SK-N-SH treated with all-trans-retinoic acid at 6 μM for 48 hours (cell line): ENCODE results near the gene PFKP.

Experiments
- ATAC-seq: fragments of 200-7000 bp; cut with Tn5 transposase; 3 replicates; pipeline ENCODE4 v1.9.1; 2020; ENCODE audit warnings: mild to moderate bottlenecking, moderate library complexity
- ARNTL ChIP-seq: fragments of 450-650 bp; formaldehyde crosslinking; IDR thresholded peaks from 2 replicates; pipeline ENCODE4 v1.5.0; 2020; ENCODE audit warnings: low read depth, mild to moderate bottlenecking, moderate library complexity, borderline replicate concordance
- BACH2 ChIP-seq: fragments of 250-450 bp; sonication (Bioruptor Pico); IDR thresholded peaks from 2 replicates; pipeline ENCODE4 v1.9.0; 2021; ENCODE audit warnings: mild to moderate bottlenecking, borderline replicate concordance
- CSDC2 ChIP-seq: fragments of 250-450 bp; sonication (Bioruptor Pico); IDR thresholded peaks from 2 replicates; pipeline ENCODE4 v1.5.0; 2020; ENCODE audit warnings: mild to moderate bottlenecking, moderate library complexity
- ESRRG ChIP-seq: fragments of 250-450 bp; sonication (Bioruptor Pico); IDR thresholded peaks from 2 replicates; pipeline ENCODE4 v1.6.1; 2021; ENCODE audit warnings: mild to moderate bottlenecking
- GLIS3 ChIP-seq: fragments of 250-450 bp; sonication (Bioruptor Pico); IDR thresholded peaks from 2 replicates; pipeline ENCODE4 v1.5.0; 2020; ENCODE audit warnings: mild to moderate bottlenecking, moderate library complexity
- ISL1 ChIP-seq: fragments of 250-450 bp; sonication (Bioruptor Pico); IDR thresholded peaks from 2 replicates; pipeline ENCODE4 v2.1.2; 2022; ENCODE audit warnings: mild to moderate bottlenecking, moderate library complexity
- OSR1 ChIP-seq: fragments of 250-450 bp; sonication (Bioruptor Pico); IDR thresholded peaks from 2 replicates; pipeline ENCODE4 v1.8.0; 2022; ENCODE audit warnings: moderate library complexity, mild to moderate bottlenecking, inconsistent platforms
- PPARA ChIP-seq: fragments of 250-450 bp; sonication (Bioruptor Pico); IDR thresholded peaks from 2 replicates; pipeline ENCODE4 v1.5.0; 2020; ENCODE audit warnings: mild to moderate bottlenecking, borderline replicate concordance
- RARB ChIP-seq: fragments of 250-450 bp; sonication (Bioruptor Pico); IDR thresholded peaks from 2 replicates; pipeline ENCODE4 v1.8.0; 2021; ENCODE audit warnings: mild to moderate bottlenecking, moderate library complexity
- SNAI2 ChIP-seq: fragments of 250-450 bp; sonication (Bioruptor Pico); IDR thresholded peaks from 2 replicates; pipeline ENCODE4 v1.5.0; 2020; ENCODE audit warnings: mild to moderate bottlenecking, moderate library complexity
- TCF4 ChIP-seq: fragments of 250-450 bp; sonication (Bioruptor Pico); IDR thresholded peaks from 2 replicates; pipeline ENCODE4 v1.8.0; 2021; ENCODE audit warnings: mild to moderate bottlenecking, moderate library complexity, borderline replicate concordance
- TOX ChIP-seq: fragments of 250-450 bp; sonication (Bioruptor Pico); IDR thresholded peaks from 2 replicates; pipeline ENCODE4 v1.8.0; 2021; ENCODE audit warnings: mild to moderate bottlenecking, moderate library complexity, borderline replicate concordance
- ZC3H10 ChIP-seq: fragments of 250-450 bp; sonication (Bioruptor Pico); IDR thresholded peaks from 2 replicates; pipeline ENCODE4 v1.5.1; 2021; ENCODE audit warnings: mild to moderate bottlenecking, moderate library complexity
- ZFP3 ChIP-seq: fragments of 250-450 bp; sonication (Bioruptor Pico); IDR thresholded peaks from 2 replicates; pipeline ENCODE4 v1.5.0; 2020; ENCODE audit warnings: mild to moderate bottlenecking, moderate library complexity
- ZFP30 ChIP-seq: fragments of 450-650 bp; formaldehyde crosslinking; IDR thresholded peaks from 2 replicates; pipeline ENCODE4 v1.5.0; 2022; ENCODE audit warnings: mild to moderate bottlenecking, moderate library complexity
- ZNF565 ChIP-seq: fragments of 450-650 bp; formaldehyde crosslinking; conservative IDR thresholded peaks from 2 replicates; pipeline ENCODE4 v1.5.0; 2020; ENCODE audit warnings: low read depth, mild to moderate bottlenecking, moderate library complexity
- ZNF70 ChIP-seq: fragments of 450-650 bp; formaldehyde crosslinking; IDR thresholded peaks from 2 replicates; pipeline ENCODE4 v1.5.0; 2020; ENCODE audit warnings: mild to moderate bottlenecking, moderate library complexity
- ZNF8 ChIP-seq: fragments of 450-650 bp; formaldehyde crosslinking; IDR thresholded peaks from 2 replicates; pipeline ENCODE4 v1.5.0; 2020; ENCODE audit warnings: mild to moderate bottlenecking, moderate library complexity
- TF ChIP-seq, protein P1 (sequence below): fragments of 250-450 bp; sonication (Bioruptor Pico); IDR thresholded peaks from 2 replicates; pipeline ENCODE4 v1.8.0; 2021; ENCODE audit warnings: low read depth, mild to moderate bottlenecking, moderate library complexity, borderline replicate concordance
- TF ChIP-seq, protein P2 (sequence below): fragments of 250-450 bp; sonication (Bioruptor Pico); IDR thresholded peaks from 2 replicates; pipeline ENCODE4 v1.5.1; 2020; ENCODE audit warnings: low read depth, mild to moderate bottlenecking, moderate library complexity
- TF ChIP-seq, protein P3 (sequence below): fragments of 250-450 bp; sonication (Bioruptor Pico); IDR thresholded peaks from 2 replicates; pipeline ENCODE4 v1.5.0; 2020; ENCODE audit warnings: mild to moderate bottlenecking, moderate library complexity
- TF ChIP-seq, protein P4 (sequence below): fragments of 250-450 bp; sonication (Bioruptor Pico); IDR thresholded peaks from 2 replicates; pipeline ENCODE4 v1.5.1; 2021; ENCODE audit warnings: mild to moderate bottlenecking, moderate library complexity

Gene PFKP

DNA sequence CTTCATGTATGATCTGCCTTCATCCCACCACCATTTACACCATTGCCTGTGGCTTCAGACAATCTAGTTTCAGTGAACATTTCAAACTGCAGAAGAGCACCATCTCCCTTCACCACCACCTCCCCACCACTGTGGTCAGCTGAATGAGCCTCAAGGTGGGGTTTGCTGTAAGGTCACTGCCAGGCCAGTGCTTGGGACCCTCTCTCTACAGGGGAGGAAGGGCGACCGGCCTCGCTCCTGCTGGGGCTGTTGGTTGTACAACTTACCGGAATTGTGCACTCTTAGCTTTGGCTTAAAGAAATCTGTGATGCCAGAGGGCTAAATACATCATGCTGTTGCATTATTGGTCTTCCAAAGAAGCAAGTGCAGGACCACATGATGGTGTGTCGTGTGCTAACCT is 26.6 kb downstream of the PFKP start:
- TF ChIP-seq ESRRG (CRISPR knock-in tag) (no peak), OSR1 (CRISPR knock-in tag) (no peak), CSDC2 (CRISPR knock-in tag) (no peak), SNAI2 (CRISPR knock-in tag) (no peak), ZC3H10 (CRISPR knock-in tag) (no peak), RARB (CRISPR knock-in tag) (no peak), ZNF8 (CRISPR knock-in tag) (no peak), BACH2 (CRISPR knock-in tag) (no peak), ZFP30 (no peak), ARNTL (no peak), TCF4 (no peak), GLIS3 (CRISPR knock-in tag) (no peak), TOX (CRISPR knock-in tag) (no peak), ISL1 (CRISPR knock-in tag) (no peak), ZNF565 (CRISPR knock-in tag) (no peak), ZNF70 (no peak)
- TF ChIP-seq, protein P1, sequence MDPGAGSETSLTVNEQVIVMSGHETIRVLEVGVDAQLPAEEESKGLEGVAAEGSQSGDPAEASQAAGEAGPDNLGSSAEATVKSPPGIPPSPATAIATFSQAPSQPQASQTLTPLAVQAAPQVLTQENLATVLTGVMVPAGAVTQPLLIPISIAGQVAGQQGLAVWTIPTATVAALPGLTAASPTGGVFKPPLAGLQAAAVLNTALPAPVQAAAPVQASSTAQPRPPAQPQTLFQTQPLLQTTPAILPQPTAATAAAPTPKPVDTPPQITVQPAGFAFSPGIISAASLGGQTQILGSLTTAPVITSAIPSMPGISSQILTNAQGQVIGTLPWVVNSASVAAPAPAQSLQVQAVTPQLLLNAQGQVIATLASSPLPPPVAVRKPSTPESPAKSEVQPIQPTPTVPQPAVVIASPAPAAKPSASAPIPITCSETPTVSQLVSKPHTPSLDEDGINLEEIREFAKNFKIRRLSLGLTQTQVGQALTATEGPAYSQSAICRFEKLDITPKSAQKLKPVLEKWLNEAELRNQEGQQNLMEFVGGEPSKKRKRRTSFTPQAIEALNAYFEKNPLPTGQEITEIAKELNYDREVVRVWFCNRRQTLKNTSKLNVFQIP, result no peak
- TF ChIP-seq, protein P2, sequence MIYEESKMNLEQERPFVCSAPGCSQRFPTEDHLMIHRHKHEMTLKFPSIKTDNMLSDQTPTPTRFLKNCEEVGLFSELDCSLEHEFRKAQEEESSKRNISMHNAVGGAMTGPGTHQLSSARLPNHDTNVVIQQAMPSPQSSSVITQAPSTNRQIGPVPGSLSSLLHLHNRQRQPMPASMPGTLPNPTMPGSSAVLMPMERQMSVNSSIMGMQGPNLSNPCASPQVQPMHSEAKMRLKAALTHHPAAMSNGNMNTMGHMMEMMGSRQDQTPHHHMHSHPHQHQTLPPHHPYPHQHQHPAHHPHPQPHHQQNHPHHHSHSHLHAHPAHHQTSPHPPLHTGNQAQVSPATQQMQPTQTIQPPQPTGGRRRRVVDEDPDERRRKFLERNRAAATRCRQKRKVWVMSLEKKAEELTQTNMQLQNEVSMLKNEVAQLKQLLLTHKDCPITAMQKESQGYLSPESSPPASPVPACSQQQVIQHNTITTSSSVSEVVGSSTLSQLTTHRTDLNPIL, result no peak
- TF ChIP-seq, protein P3, sequence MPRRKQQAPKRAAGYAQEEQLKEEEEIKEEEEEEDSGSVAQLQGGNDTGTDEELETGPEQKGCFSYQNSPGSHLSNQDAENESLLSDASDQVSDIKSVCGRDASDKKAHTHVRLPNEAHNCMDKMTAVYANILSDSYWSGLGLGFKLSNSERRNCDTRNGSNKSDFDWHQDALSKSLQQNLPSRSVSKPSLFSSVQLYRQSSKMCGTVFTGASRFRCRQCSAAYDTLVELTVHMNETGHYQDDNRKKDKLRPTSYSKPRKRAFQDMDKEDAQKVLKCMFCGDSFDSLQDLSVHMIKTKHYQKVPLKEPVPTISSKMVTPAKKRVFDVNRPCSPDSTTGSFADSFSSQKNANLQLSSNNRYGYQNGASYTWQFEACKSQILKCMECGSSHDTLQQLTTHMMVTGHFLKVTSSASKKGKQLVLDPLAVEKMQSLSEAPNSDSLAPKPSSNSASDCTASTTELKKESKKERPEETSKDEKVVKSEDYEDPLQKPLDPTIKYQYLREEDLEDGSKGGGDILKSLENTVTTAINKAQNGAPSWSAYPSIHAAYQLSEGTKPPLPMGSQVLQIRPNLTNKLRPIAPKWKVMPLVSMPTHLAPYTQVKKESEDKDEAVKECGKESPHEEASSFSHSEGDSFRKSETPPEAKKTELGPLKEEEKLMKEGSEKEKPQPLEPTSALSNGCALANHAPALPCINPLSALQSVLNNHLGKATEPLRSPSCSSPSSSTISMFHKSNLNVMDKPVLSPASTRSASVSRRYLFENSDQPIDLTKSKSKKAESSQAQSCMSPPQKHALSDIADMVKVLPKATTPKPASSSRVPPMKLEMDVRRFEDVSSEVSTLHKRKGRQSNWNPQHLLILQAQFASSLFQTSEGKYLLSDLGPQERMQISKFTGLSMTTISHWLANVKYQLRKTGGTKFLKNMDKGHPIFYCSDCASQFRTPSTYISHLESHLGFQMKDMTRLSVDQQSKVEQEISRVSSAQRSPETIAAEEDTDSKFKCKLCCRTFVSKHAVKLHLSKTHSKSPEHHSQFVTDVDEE (CRISPR knock-in tag), result no peak
- TF ChIP-seq, protein P4, sequence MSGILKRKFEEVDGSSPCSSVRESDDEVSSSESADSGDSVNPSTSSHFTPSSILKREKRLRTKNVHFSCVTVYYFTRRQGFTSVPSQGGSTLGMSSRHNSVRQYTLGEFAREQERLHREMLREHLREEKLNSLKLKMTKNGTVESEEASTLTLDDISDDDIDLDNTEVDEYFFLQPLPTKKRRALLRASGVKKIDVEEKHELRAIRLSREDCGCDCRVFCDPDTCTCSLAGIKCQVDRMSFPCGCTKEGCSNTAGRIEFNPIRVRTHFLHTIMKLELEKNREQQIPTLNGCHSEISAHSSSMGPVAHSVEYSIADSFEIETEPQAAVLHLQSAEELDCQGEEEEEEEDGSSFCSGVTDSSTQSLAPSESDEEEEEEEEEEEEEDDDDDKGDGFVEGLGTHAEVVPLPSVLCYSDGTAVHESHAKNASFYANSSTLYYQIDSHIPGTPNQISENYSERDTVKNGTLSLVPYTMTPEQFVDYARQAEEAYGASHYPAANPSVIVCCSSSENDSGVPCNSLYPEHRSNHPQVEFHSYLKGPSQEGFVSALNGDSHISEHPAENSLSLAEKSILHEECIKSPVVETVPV (CRISPR knock-in tag), result no peak
- TF ChIP-seq, all 23 proteins: peak for 0
- ATAC-seq, result no peak

DNA sequence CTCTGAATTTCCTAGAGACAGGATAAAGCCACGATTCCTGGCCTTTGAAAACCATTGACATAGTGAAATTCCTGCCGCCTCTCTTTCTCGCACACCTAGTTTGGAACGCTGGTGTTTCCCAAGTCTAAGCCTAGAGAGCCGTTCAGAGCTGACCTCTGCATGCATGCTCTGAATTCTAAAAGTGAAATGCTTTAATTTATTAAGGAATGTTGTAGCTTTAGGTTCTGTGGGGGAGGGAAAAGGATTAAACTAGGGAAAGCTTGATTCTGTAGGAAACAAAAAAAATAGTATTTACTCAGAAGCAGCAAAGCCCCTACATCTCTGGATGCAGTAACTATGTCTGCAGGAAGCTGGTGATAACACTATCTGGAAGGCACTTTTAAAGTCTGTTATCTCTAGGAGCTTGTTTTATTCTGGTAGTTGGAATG is 27.3 kb downstream of the PFKP start:
- TF ChIP-seq PPARA (CRISPR knock-in tag) (no peak), OSR1 (CRISPR knock-in tag) (no peak), ZC3H10 (CRISPR knock-in tag) (no peak), BACH2 (CRISPR knock-in tag) (no peak), ZFP3 (no peak), ZNF70 (no peak), ISL1 (CRISPR knock-in tag) (no peak), ESRRG (CRISPR knock-in tag) (no peak), ZNF8 (CRISPR knock-in tag) (no peak), TOX (CRISPR knock-in tag) (no peak)
- TF ChIP-seq, protein P2, result no peak
- TF ChIP-seq, protein P1, result no peak
- peak; percentile 2; the same call in 2 of the 3 replicates for ATAC-seq
